HG02571 (cell line): ENCODE data around the gene PARG.
A peak's percentile ranks its signal among the peaks of the same experiment; 100 is the strongest.
"Not testable (repeated sequence)": the region's sequence is repeated elsewhere in the genome, so short reads cannot be mapped to it uniquely, and the experiment has no call there.

Experiments
- ATAC-seq: cut with Tn5 transposase; IDR thresholded peaks from one replicate; pipeline ENCODE4 v1.9.1; 2021; ENCODE audit warnings: mild to moderate bottlenecking, moderate library complexity; ENCODE audit not compliant: unreplicated experiment

The PARG gene

DNA sequence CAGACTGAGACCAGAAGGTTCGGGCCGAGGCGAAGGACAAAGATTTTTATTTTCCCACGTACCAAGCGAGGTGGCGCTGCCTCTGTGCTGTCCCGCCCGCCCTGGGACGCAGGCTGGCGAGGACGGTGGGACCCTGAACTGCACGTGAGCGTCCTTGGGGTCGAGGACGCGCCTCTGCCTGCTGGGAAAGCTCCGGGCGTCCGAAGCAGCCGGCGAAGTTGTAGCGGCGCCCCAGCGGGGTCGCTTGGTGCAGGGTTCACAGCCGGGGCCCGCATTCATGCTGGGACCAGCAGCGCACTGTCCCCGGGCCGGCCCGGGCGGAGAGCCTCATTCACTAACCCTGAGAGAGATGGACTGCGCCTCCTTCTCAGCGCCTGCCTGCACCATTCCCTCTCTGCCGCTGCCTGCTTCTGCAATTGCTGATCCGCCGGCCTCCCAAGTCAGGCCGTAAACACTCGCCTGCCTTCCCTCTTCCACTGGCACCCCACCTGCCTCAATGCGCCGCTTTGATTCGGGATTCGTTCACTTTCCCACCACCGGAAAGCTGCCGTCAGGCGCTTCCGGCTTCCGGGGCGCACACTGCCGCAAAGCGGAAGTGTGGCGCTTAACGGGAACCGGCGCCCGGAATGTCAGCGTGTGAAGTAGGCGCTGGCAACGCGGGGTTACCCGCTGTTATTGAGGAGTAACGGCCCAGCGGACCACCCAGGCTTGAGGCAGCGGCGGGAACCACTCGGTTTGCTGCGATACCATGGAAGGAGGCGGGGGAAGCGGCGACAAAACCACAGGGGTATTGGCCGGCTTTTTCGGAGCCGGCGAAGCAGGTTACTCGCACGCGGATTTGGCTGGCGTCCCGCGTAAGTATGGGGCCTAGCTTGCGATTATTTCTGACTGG lies at the start of gene PARG, which contains the start of gene TIMM23B:
Gene PARG, minus strand, starts transcription at position 581 of the 892 bp plus-strand sequence. Its CDS starts 302 bp downstream, at position 279.
Gene TIMM23B, plus strand, starts transcription at position 607 of the 892 bp plus-strand sequence. Its CDS starts 142 bp downstream, at position 749.
- peak; percentile 63 for ATAC-seq

- ATAC-seq = not testable (repeated sequence)
Observed at GRCh38 chr10:49988376-49988775, 46.5 kb upstream of the PARG start, which contains the start of gene AGAP6. Gene AGAP6, plus strand, starts transcription at chr10:49988406. Its CDS starts 310 bp downstream, at chr10:49988716.

DNA sequence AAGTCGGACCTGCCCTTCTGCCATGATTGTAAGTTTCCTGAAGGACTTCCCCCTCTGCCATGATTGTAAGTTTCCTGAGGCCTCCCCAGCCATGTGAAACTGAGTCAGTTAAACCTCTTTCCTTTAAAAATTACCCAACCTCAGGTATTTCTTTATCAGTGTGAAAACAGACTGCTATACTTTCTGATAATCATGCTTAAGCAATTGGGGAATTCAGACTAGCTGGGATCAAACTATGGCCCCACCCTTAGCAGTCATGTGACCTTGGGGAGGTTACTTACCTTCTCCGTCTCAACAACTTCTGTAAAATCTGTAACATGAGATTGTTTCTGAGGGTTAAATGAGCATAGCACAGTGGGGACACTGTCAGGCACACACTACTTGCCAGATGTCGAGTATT lies 45.4 kb upstream of the PARG start:
- not testable (repeated sequence) for ATAC-seq

DNA sequence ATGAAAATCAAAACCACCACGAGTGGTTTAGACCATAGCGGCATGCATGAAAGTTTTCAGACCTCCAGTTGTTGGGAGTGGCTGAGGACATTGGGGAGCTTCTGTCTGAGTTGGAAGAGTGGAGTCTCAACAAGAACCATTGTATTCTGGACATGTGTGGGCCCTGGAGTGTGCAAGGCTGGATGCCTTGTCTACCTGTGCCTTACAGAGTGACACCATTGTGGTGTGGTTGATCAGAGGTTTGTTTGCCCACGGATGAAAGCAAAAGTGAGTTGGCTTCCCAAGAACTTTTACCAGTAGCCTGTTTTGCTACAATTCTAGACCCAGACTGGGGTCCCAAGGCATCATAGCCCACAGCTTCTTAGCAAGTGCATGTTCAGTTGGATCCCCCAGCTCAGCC lies 35.9 kb upstream of the PARG start:
- not testable (repeated sequence) for ATAC-seq

DNA sequence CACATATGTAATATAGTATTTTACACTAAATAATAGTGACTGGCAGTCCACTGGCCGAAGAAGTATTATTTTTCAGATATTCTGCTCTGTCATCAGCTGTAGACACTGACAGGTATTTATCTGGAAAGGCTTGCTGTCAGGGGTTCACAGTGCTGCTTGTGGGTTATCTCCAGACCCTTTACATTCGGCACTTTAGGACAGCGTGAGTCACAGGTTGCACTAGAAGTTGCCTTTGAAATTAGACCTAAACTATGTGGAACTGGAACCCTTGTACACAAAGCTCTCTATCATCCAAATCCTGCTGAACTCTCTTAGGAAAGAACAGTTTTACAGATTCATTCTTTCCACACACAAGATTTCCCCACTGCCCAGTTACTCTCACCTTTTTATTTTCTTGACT lies 30.3 kb upstream of the PARG start:
- ATAC-seq = not testable (repeated sequence)

GRCh38 chr10:49971466-49971865 lies 29.6 kb upstream of the PARG start:
- not testable (repeated sequence) for ATAC-seq

DNA sequence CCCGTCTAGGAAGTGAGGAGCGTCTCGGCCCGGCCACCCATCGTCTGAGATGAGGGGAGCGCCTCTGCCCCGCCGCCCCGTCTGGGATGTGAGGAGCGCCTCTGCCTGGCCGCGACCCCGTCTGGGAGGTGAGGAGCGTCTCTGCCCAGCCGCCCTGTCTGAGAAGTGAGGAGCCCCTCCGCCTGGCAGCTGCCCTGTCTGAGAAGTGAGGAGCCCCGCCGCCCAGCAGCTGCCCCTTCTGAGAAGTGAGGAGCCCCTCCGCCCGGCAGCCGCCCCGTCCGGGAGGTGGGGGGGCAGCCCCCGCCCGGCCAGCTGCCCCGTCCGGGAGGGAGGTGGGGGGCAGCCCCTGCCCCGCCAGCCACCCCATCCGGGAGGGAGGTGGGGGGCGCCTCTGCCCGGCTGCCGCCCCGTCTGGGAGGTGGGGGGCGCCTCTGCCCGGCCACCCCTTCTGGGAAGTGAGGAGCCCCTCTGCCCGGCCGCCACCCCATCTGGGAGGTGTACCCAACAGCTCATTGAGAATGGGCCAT lies 28.6 kb upstream of the PARG start:
- not testable (repeated sequence) for ATAC-seq

DNA sequence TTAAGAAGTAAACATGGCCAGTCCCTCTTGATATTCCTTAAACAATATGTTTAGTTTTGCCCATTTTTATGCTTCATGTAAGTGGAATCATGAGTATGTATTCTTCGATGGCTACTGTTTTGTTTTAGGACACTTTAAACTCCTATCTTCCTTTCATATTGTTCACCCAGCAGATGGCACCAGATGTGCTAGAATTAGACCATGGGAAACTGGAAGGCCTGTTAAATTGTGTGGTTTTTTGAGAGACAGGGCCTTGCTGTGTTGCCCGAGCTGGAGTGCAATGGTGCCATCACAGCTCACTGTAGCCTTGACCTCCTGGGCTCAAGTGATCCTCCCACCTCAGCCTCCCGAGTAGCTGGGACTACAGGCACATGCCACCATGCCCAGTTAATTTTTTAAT lies 11.3 kb upstream of the PARG start:
- not testable (repeated sequence) for ATAC-seq

- ATAC-seq = not testable (repeated sequence)
Observed at GRCh38 chr10:49952006-49952405, 10.2 kb upstream of the PARG start.

DNA sequence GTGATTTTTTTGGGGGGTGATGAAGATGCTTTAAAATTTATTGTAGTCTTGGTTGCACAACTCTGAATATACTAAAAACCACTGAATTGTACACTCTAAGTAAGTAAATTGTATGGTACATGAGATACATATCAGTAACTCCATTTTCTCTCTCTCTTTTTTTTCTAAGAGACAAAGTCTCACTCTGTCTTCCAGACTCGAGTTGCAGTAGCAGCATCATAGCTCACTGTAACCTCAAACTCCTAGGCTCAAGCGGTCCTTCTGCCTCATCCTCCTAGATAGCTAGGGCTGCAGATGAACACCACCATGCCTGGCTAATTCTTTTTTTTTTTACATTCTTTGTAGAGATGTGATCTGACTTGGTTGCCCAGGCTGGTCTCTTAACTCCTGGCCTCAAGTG lies 6.9 kb upstream of the PARG start:
- ATAC-seq = not testable (repeated sequence)

GRCh38 chr10:49948142-49948541 lies 6.3 kb upstream of the PARG start:
- ATAC-seq = peak; percentile 78

- not testable (repeated sequence) for ATAC-seq
Observed at GRCh38 chr10:49943607-49944006, 1.8 kb upstream of the PARG start.

GRCh38 chr10:49942339-49942705 lies 495 bp upstream of the PARG start:
- peak; percentile 16 for ATAC-seq

DNA sequence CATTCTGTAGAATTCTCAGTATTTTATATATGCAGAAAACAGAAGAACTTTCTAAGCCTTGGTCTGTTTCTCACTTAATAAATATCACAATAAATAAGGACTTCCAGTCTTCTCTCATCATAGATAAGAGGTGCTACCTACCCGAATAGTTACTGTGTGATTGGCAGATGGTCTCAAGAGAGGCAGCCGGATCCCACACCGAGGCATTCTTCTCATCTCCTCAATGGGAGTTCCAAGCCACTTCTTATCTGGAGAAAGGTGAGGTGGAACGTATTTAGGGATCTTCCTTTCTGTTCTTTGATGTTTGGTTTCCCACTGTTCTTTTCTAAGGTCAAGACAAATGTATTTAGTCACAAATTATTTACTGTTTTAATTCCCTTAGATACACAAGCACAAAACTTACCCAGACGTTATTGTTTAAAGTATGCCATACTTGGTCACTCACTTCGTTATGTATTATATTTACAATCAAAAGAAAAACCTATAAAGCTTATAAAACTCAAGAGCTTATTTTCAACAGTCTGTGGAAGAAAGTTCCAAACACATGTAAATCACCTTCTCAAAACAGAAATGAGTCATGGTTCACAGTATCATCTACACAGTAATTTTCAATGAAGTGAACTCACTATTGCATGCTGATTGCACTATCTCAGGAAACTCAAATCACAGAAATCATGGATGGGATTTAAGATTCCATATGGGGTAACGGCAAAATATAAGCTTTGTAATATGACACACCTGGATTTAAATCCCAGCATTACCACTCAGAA lies 9.7 kb downstream of the PARG start:
- not testable (repeated sequence) for ATAC-seq

DNA sequence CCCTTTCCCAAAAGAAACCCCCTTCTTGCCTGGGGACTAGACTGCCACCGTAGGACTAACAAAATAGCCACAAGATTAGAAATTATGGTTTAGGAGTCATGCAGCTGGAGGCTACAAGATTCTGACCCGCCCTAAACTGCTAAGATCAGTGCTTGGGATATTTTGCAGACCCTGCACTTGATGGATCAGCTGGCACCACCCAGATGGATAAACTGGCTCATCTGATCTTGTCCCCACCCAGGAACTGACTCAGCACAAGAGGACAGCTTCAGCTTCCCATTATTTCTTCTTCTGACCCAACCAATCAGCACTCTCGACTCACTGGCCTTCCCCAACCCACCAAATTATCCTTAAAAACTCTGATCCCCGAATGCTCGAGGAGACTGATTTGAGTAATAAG lies 10.6 kb downstream of the PARG start:
- ATAC-seq = not testable (repeated sequence)

DNA sequence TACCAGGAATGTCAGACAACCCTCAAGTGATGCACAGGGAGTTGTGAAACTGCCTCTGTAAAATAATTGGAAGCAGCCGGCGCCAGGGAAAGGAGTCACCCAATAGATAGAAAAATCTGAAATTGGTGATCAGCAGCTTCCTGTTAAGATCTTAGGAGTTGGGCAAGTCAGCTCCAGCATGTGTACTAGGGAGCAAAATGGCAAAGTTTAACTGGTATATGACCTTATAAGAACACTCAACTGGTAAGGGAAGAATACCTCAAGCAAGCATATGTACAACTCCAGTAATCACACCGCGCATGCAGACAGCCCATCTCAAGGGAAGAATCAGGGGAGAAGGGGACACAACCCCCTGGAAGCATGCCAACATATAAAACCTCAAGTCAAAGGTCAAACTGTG lies 18.3 kb downstream of the PARG start:
- ATAC-seq = not testable (repeated sequence)

DNA sequence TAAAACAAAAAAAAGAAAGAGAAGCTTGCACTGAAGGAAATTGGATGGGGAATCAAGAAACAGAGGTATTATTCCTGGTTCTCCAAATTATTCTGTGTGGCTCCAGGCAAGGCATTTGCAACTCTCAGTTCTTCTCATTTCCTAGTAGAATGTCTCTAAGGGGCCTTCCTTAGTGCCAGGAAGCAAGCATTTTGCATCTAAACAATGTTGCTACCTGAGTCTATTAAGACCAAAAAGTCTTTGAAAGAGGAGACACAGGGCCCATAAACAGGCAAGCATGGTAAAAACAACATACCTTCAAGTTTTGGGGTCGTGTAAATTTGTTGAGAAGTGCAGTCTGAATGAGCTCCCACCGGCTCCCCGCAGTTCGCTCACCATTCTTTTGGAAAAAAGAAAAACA lies 19.8 kb downstream of the PARG start:
- ATAC-seq = not testable (repeated sequence)

DNA sequence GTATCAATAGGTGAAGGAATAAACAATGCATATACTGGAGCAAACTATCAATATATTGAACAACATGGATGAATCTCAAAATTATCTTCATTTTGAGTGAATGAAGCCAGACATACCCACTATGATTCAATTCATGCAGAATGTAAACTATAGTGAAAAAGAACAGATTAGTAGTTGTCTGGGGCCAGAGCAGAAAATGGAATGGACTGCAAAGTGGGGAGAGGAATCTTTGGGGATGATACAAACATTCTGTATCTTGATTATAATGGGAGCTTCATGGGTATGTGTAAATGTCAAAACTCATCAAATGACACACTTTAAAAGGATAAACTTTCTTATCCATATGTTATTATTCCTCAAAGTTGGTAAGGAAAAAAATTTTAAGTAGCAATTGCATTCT lies 23.9 kb downstream of the PARG start:
- not testable (repeated sequence) for ATAC-seq

- not testable (repeated sequence) for ATAC-seq
Observed at GRCh38 chr10:49916451-49916850, 25.4 kb downstream of the PARG start.

DNA sequence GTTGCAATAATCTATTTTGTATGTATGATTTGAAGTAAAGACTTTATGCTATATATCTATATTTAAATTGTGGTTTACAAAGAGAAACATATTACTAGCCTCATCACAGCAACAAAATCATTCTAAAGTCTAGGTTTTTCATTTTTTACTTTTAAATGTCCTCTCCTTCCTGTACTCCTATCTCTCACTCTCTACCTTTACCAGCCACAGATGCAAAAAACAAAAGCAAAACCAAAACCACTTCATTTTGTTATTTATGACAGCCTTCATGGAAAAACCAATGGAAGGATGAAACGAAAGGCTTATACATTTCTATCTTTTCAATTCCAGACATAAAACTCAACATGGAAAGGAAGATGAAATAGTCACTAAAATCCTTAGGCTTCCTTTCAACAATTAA lies 31.5 kb downstream of the PARG start:
- ATAC-seq = not testable (repeated sequence)
